Naive B cell (primary cell): ENCODE results near the gene TDRD7. TPM values are rescaled to one million over a fixed set of nuclear protein-coding genes. Genes with fewer than 3 reads are reported as not detected.

Experiments
- ATAC-seq, 2 donors: fragments of 150-1000 bp; cut with Tn5 transposase; 2 replicates each; pipeline ENCODE4 v1.10.0; 2021; ENCODE audit warnings: low read depth in 2 of 2, mild to moderate bottlenecking in 2 of 2, moderate library complexity in 2 of 2
- DNase-seq: peaks from one replicate; pipeline ENCODE4 v3.0.0; 2022
- H3K27ac Mint-ChIP-seq, 6 donors: one replicate each; pipeline ENCODE4 v1.8.0; 2020 to 2022; ENCODE audit warnings: mild to moderate bottlenecking in 6 of 6, mixed read lengths in 6 of 6, moderate library complexity in 5 of 6, inconsistent platforms in 2 of 6
- H3K27me3 Mint-ChIP-seq, 3 donors: one replicate each; pipeline ENCODE4 v1.8.0; 2021 to 2022; ENCODE audit warnings: mixed read lengths in 3 of 3, mild to moderate bottlenecking in 1 of 3
- H3K36me3 Mint-ChIP-seq, 2 donors: one replicate each; pipeline ENCODE4 v1.8.0; 2020 to 2022; ENCODE audit warnings: mixed read lengths in 2 of 2, inconsistent platforms in 1 of 2, mild to moderate bottlenecking in 1 of 2
- H3K4me1 Mint-ChIP-seq, 3 donors: one replicate each; pipeline ENCODE4 v1.8.0; 2020 to 2022; ENCODE audit warnings: mixed read lengths in 3 of 3, inconsistent platforms in 1 of 3, mild to moderate bottlenecking in 1 of 3, moderate library complexity in 1 of 3
- H3K4me3 Mint-ChIP-seq, 8 donors: one replicate each; pipeline ENCODE4 v1.8.0; 2020 to 2022; ENCODE audit warnings: mild to moderate bottlenecking in 8 of 8, mixed read lengths in 8 of 8, moderate library complexity in 8 of 8, inconsistent platforms in 2 of 8
- H3K9me3 Mint-ChIP-seq, 7 donors: one replicate each; pipeline ENCODE4 v1.8.0; 2020 to 2022; ENCODE audit warnings: mixed read lengths in 7 of 7, mild to moderate bottlenecking in 5 of 7, inconsistent platforms in 2 of 7, moderate library complexity in 1 of 7
- polyA plus RNA-seq, 6 donors: library from polyadenylated mRNA; unstranded; fragments of 300-500 nt; fragmentation: Illumina TruSeq; gene quantifications; one replicate each; pipeline ENCODE4 v1.2.3, GENCODE V29; 2021; ENCODE audit warnings: low read depth in 6 of 6

Gene TDRD7
- polyA plus RNA-seq, 6 donors from 2014 or later, result 4.8 to 14.7 (median 9.5) TPM; not detected in 1

DNA sequence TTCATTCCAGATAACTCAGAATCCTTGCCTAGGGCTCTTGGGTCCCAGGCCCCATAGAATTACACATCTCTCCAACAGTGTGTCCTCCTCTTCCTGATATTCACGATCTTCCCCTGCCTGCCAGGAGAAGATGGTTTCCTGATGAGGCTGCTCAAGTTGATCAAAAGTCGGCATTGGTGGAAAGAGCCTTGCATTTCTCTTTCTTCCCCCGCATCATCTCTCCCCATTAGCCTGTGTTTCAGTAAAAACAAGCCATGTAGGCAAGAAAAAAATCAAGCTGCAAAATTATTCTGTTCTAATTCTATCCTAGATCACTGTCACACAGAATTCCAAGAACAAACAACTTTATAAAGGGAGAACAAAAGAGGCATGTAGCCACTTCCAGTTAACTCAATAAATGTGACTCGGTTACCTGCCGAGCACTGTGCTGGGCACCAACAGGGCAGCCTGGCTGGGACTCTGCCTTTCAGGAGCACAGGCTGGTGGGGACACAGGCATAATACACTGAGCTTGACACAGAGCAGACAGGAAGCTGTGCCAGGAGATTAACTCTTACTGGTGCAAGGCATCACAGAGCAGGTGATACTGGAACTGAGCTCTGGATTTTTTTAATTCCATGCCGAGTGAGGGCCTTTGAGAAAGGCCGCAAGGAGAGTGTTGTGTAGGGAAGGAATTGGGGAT is 115.1 kb downstream of the TDRD7 start:
- no peak for ATAC-seq
- H3K4me1 Mint-ChIP-seq, result no peaks in the 10 kb centered on the region
- H3K27ac Mint-ChIP-seq, result peak overlapping the region in 1 of 6 donors; percentile 51
- no peaks in the 10 kb centered on the region for H3K36me3 Mint-ChIP-seq
- H3K4me3 Mint-ChIP-seq, result no peak overlapping the region
- no peak for DNase-seq
- no peaks in the 10 kb centered on the region for H3K9me3 Mint-ChIP-seq
- peaks cover 8 to 19% (median 10%) of the 10 kb centered on the region in 3 donors for H3K27me3 Mint-ChIP-seq

DNA sequence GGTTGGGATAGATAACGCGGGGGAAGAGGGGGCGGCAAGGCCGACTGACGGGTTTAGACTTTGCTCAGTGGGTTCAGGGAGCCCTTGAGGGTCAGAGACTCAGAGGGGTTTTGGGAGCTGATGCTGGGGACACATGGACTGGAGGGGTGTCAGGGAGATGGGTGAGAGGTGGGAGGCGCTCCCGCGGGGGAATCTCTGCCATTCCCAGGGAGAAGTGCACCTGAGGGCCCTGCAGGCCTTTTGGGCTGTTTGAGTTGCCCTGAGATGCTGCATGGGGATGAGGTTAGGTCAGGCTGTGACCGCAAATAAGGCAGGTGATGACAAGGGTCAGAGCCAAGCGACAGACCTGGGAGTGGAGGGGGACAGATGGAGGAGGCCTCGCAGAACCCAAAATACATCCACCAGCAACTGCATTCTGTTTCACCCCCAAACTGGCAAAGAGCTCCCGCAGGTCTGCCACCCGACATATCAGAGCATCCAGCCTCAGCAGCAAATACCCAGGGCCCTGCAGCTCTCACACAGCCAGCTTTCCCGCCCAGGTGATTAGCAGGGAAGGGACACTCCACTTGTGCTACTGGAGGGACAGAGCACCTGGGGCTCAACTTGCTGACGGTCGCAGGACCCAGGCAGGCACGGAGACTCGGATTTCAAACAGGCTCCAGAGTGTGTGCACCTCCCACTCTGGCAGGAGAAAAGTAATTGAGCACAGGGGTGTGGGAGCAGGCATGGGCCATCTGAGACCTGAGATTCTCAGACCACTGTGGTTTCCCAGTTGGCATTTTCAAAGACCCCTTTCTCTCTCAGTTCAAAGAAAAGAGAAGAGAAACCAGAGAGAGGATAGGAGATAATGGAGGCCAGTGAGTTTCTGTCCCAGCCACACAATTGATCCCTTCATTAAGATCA is 116.0 kb downstream of the TDRD7 start:
- Mint-ChIP-seq H3K27me3 (peaks cover 4 to 19% (median 10%) of the 10 kb centered on the region in 3 donors), H3K4me1 (no peaks in the 10 kb centered on the region), H3K36me3 (no peaks in the 10 kb centered on the region), H3K4me3 (no peak overlapping the region), H3K27ac (peak overlapping the region in 1 of 6 donors; percentile 49), H3K9me3 (peaks cover 0 to 2% (median 0%) of the 10 kb centered on the region in 7 donors)
- ATAC-seq, result no peak
- DNase-seq, result no peak

DNA sequence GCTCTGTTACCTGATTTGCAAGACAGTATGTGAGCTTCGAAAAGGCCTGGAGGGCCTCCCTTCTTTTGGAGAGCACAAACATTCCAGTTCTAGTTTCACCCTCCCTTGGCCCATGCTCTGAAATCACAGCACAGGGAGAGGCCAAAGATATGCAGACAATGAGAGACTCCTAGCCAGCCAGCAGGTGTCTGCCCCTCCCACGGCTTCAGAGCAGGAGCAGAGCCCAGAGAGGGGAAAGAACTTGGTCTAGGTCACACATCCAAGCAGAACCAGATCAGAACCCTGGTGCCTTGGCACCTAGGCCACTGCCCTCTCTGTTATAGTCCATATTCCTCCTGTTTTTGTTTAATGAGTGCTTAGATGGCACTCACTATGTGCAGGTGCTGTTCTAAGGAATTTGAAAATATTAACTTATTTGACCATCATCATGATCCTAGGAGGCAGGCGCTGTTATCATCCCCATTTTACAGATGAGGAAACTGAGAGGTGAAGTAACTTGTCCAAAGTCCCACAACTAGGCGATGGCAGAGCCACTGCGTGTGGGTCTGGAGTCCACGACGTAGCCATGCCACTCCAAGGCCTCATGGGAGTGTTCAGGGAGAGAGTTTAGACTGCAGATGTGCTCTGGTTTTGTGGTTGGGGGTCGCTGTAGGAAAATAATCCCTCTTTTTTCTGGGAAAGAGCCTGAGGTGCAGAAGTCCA is 116.8 kb downstream of the TDRD7 start:
- Mint-ChIP-seq H3K4me1 (no peaks in the 10 kb centered on the region), H3K27me3 (peaks cover 4 to 19% (median 10%) of the 10 kb centered on the region in 3 donors), H3K27ac (no peak overlapping the region), H3K9me3 (peaks cover 0 to 2% (median 0%) of the 10 kb centered on the region in 7 donors), H3K4me3 (peak overlapping the region in 1 of 8 donors; percentile 29), H3K36me3 (no peaks in the 10 kb centered on the region)
- no peak for ATAC-seq
- no peak for DNase-seq

DNA sequence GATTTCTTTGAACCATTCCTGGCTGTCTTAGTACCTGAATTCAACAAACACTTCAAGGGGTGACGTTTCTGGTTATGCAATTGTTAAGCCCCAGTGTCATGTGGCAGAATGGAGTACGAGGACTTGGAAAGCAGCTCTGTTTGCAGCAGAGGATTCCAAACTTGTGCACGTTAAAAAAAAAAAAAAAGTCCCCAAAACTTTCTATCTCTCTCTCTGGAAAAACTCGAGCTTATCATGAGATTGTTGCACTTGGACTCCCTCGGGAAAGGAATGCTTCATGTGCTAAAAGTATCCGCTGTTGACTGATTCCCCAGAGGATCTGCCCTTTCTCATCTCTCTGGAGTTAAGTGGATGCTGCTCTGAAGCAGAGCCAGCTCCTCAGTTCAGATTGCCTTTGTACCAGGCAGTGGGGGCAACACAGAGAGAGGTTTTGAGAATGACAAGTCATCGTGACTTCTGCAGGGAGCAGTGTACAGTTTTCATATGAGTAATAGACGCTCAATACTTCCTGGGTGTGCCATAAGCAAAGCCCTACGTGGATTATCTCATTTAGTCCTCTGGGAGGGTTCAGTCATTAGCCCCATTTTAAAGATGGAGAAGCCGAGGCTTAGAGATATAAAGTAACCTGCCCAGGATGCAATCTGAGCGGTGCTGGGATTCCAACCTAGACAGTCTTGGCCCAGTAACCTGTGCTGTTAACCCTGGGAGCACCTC is 117.6 kb downstream of the TDRD7 start:
- no peak for ATAC-seq
- Mint-ChIP-seq H3K9me3 (peaks cover 0 to 2% (median 0%) of the 10 kb centered on the region in 7 donors), H3K27me3 (peaks cover 8 to 14% (median 14%) of the 10 kb centered on the region in 3 donors), H3K27ac (no peak overlapping the region), H3K4me1 (no peaks in the 10 kb centered on the region), H3K36me3 (no peaks in the 10 kb centered on the region), H3K4me3 (peak overlapping the region in 1 of 8 donors; percentile 42)
- DNase-seq, result no peak

DNA sequence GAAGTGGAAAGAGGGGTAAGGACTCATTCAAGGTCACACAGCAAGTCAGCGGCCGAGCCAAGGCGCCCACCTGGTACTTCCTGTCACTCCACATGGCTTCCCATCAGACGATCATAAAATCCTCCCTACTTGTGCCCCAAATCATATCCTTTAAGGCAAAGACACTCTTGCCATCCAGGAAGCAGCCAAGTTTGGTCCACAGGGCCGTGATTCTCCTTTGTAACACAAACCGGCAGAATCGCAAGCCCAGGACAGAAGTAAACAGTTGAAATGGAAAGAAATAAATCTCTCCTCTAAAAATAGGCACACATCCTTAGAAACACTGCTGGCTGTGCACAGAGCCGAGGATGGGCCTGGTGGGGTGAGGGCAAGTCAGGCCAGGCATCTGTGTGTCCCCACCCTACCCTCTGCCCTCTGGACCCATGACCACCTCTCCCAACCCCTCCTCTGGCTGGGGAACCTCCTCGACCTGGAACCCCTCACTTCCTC is 120.0 kb downstream of the TDRD7 start:
- Mint-ChIP-seq H3K4me3 (no peak overlapping the region), H3K27ac (no peak overlapping the region), H3K27me3 (peaks cover 20 to 28% (median 22%) of the 10 kb centered on the region in 3 donors), H3K36me3 (no peaks in the 10 kb centered on the region), H3K9me3 (peaks cover 0 to 5% (median 0%) of the 10 kb centered on the region in 7 donors), H3K4me1 (no peaks in the 10 kb centered on the region)
- DNase-seq, result no peak
- ATAC-seq, result no peak

DNA sequence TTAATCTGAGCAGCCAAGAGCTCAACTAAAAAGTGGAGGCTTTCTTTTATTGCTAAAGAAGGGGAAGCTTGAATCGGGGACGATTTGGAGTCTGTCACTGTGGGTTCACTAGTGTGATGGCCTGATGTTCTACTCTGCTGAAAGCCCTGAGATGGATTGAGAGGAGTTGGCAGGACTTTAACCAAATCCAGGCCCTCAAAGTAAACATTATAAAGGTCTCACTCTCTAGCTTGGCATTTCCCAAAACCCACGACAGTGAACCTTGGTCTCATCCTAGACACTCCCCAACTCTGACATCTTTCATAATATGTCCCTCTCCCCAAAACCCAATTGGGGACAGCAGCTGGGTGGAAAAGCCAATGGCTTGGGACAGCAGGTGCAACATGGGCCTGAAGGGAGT is 122.3 kb downstream of the TDRD7 start:
- H3K4me1 Mint-ChIP-seq, result no peaks in the 10 kb centered on the region
- H3K36me3 Mint-ChIP-seq, result no peaks in the 10 kb centered on the region
- ATAC-seq, result no peak

DNA sequence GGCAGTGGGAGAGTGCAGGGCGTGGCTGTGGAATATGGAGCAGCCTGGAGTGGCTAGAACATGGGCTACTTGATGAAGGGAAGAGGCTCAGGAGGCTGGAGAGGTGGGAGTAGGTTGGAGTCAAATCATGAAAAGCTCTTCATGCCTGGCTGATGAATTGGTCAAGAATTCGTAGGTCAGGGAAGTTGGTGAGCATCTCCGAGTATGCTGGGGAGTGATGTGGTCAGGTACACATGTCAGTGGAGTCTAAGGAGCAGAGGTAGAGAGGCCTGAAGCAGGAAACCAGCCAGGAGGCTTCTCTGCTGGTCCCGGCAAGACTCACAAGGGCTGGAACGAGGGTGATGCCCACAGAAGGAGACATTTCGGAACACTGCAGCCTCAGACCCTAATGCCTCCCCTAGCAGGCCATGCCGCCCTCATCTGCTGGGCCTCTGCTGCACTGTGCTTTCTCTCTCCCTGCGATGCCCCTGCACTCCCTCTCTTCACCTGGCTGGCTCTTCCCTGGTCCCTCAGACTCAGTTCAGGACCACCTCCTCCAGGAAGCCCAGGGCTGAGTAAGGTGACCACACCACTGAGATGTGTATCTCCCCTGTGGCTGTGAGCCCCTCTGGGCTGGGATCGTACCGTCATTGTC is 123.2 kb downstream of the TDRD7 start:
- ATAC-seq, result no peak
- Mint-ChIP-seq H3K9me3 (peaks cover 0 to 5% (median 0%) of the 10 kb centered on the region in 7 donors), H3K4me3 (no peak overlapping the region), H3K36me3 (no peaks in the 10 kb centered on the region), H3K27me3 (peaks cover 11 to 30% (median 18%) of the 10 kb centered on the region in 3 donors), H3K4me1 (no peaks in the 10 kb centered on the region), H3K27ac (peak overlapping the region in 1 of 6 donors; percentile 71)
- no peak for DNase-seq

More for the DNA sequence above, 122.3 kb downstream of the TDRD7 start:
- Mint-ChIP-seq H3K4me3 (no peak overlapping the region), H3K9me3 (peaks cover 0 to 5% (median 0%) of the 10 kb centered on the region in 7 donors), H3K27ac (no peak overlapping the region), H3K27me3 (peaks cover 11 to 30% (median 18%) of the 10 kb centered on the region in 3 donors)
- no peak for DNase-seq

DNA sequence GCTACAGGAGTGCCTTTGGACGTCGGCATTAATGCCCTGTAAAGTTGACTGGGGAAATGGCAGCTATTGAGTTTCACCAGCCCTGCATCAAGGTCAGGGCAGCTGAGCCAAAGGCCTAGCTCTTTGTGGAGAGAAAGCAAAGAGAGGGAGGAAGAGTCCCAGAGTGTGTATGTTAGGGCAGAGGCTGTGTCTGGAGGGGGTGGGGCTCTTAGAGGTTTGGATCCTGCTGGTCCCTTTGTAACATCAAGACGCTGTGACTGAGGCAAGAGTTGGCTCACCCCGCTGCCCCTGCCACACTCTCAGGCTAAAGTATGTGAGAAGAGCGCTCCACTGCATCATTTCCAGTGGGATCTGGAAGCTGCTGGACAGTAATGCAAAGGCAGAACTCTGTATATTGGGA is 123.9 kb downstream of the TDRD7 start:
- H3K4me1 Mint-ChIP-seq, result no peaks in the 10 kb centered on the region
- peaks cover 11 to 31% (median 18%) of the 10 kb centered on the region in 3 donors for H3K27me3 Mint-ChIP-seq
- no peak overlapping the region for H3K4me3 Mint-ChIP-seq
- peaks cover 0 to 5% (median 0%) of the 10 kb centered on the region in 7 donors for H3K9me3 Mint-ChIP-seq
- H3K27ac Mint-ChIP-seq, result no peak overlapping the region
- ATAC-seq (no peak), DNase-seq (no peak)
- H3K36me3 Mint-ChIP-seq, result no peaks in the 10 kb centered on the region

DNA sequence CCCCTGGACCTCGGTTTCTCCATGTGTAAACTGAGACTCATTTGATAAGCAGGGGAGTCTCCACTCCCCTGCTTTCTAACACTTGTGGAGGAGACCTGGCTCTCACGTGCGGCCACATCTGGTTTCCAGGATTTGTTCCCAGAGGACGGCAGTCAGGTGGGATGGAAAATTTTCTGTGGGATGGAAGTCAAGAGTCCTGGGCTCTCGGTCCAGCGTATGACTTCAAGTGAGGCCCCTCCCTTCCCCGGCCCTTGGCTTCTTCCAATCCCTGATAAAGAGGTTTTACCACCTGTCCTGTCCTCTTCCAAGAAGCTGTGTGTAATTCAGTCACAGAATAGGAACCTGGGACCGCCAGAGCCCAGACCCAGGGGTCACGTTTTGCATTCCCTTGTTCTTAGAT is 124.6 kb downstream of the TDRD7 start:
- Mint-ChIP-seq H3K4me3 (no peak overlapping the region), H3K36me3 (no peaks in the 10 kb centered on the region), H3K9me3 (peaks cover 0 to 5% (median 0%) of the 10 kb centered on the region in 7 donors), H3K27me3 (peaks cover 11 to 31% (median 18%) of the 10 kb centered on the region in 3 donors), H3K27ac (no peak overlapping the region), H3K4me1 (no peaks in the 10 kb centered on the region)
- ATAC-seq (no peak), DNase-seq (no peak)

DNA sequence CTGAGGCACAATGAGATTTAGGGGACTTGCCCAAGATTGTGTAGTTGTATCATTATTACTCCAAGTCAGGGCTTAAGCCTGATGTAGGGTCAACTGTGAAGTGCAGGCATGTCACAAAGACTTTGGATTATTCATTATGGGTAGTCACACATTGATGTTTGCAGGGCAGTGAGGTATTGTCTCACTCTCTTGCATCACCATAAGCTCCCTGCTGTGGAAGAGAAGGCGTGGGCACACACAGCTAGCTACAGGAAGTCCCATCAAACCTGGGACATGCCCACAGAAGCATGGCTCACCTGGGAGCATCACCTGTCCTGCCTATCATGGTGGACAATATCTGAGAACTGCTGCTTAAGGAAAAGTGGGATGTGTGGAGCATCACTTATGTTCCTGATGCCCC is 131.7 kb downstream of the TDRD7 start:
- no peaks in the 10 kb centered on the region for H3K4me1 Mint-ChIP-seq
- H3K36me3 Mint-ChIP-seq, result no peaks in the 10 kb centered on the region
- no peak overlapping the region for H3K27ac Mint-ChIP-seq
- DNase-seq (no peak), ATAC-seq (no peak)
- H3K9me3 Mint-ChIP-seq, result peaks cover 0 to 1% (median 0%) of the 10 kb centered on the region in 7 donors
- H3K27me3 Mint-ChIP-seq, result peaks cover 10 to 27% (median 12%) of the 10 kb centered on the region in 3 donors
- no peak overlapping the region for H3K4me3 Mint-ChIP-seq

DNA sequence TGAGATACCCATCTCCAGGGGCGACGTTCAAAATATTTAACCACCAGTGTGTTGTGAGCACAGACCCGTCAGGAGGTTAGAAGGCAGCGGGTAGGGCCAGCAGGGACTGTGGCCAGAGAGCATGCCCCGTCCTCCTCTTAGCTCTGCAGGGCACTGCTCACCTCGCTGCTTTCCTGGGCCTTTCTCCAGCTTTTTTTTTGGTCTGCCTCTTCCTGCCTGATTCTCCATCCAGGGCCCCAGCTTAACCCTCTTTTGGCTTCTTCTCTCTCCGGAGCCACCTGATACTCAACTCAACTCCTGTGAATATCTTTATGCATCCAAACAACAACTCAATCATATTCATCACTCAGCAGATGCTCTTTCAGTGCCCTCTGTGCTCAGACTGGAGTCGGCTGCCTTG is 133.6 kb downstream of the TDRD7 start:
- DNase-seq, result no peak

More for the DNA sequence above, 133.6 kb downstream of the TDRD7 start:
- Mint-ChIP-seq H3K27me3 (peaks cover 7 to 39% (median 26%) of the 10 kb centered on the region in 3 donors), H3K36me3 (no peaks in the 10 kb centered on the region), H3K9me3 (peaks cover 0 to 2% (median 0%) of the 10 kb centered on the region in 7 donors), H3K27ac (no peak overlapping the region), H3K4me3 (no peak overlapping the region), H3K4me1 (no peaks in the 10 kb centered on the region)
- ATAC-seq, result no peak
